ENCODE measurements around the gene MPPED2. TPM values are rescaled to one million over a fixed set of nuclear protein-coding genes. Genes with fewer than 3 reads are reported as not detected.

The MPPED2 gene
- total RNA-seq, 8 experiments from 2014 or later = 0.56 to 25.6 (median 11.8) TPM

GRCh38 chr11:30587269-30587812 is 1.2 kb upstream of the MPPED2 start:
- Histone ChIP-seq H3K4me3 (peak overlapping the region in 4 of 5 donors; percentile 57 to 78 (median 66)), H3K4me1 (replicated peaks in 1 of 2) (peaks cover 13 to 14% of the 10 kb centered on the region in 2 donors), H3K27ac (no peak overlapping the region)
- in situ Hi-C loops (cut with MboI; ENCODE audit: low pct_unique_long_range_greater_than_20kb in 2 of 9, low sequenced_read_pairs in 9 of 9, unreplicated experiment in 9 of 9) = loop anchor here in 1 of 9 experiments (25.0 kb wide), 1 partner anchor 225 kb away; no protein-coding TSS in a partner anchor
- no peak for ATAC-seq (replicated peaks in 6 of 8)
- 0 to 40% (median 7%) methylated on average over 1 of the region's 1 CpG; no CpG with 5 or more reads in 4 of the 10 experiments for WGBS, 10 experiments

- in situ Hi-C loops (cut with MboI; ENCODE audit: low pct_unique_long_range_greater_than_20kb in 2 of 9, low sequenced_read_pairs in 9 of 9, unreplicated experiment in 9 of 9) = loop anchor here in 1 of 9 experiments (25.0 kb wide), 1 partner anchor 224 kb away; no protein-coding TSS in a partner anchor
- no CpG with 5 or more reads among the region's 42 CpGs for WGBS, 10 experiments
- Histone ChIP-seq H3K4me3 (peak overlapping the region; percentile 57 to 83 (median 69)), H3K27ac (peak overlapping the region; percentile 82 to 91), H3K4me1 (replicated peaks in 1 of 2) (peaks cover 8 to 16% of the 10 kb centered on the region in 2 donors)
- peak; percentile 33 to 73 (median 70) for ATAC-seq (replicated peaks in 6 of 8)
These were observed 282 bp downstream of the MPPED2 start for GRCh38 chr11:30585892-30586250.

DNA sequence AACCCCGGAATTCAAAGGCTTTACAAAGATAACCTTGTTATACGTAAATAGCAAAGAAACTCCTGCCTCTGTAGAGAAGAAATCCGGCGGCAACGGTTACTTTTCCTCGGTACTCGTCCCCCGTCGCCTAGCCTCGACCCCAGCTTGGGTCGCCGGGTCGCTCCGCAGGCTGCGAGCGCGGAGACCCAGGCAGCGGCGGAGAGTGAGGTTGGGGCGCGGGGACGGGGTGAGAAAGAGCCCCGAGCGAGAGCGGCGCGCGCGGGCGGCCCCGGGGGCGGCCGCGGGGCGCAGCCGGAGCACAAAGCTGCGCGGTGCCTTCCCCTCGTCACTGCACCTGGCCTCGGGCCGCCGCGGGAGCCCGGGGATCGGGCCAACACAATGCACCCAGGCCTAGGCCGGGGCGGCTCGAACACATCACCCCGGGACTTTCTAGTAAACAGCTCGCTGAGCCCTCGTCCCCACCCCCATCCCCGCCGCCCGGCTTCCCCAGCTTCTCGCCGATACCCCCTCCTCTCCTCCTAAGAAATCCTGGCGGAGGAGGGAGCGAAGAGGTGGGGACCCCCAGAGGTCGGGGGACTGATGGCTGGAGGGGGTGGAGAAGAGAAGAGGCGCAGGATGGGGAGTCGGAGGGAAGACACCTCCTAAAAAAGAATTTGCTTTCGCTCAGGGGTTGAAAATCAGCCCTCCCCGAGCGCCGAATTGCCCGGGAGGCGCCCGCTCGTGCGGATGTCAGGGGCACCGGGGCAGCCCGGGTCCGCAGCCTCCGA is 845 bp downstream of the MPPED2 start:
- peak overlapping the region; percentile 82 to 91 for H3K27ac ChIP-seq
- peaks cover 9 to 16% of the 10 kb centered on the region in 2 donors for H3K4me1 ChIP-seq (replicated peaks in 1 of 2)
- H3K4me3 ChIP-seq = peak overlapping the region; percentile 57 to 83 (median 69)
- 0 to 50% (median 0%) methylated on average over 2 to 7 of the region's 74 CpGs; no CpG with 5 or more reads in 6 of the 10 experiments for WGBS, 10 experiments
- peak; percentile 17 to 63 (median 50) for ATAC-seq (replicated peaks in 6 of 8)
- in situ Hi-C loops (cut with MboI; ENCODE audit: low pct_unique_long_range_greater_than_20kb in 2 of 9, low sequenced_read_pairs in 9 of 9, unreplicated experiment in 9 of 9) = loop anchor here in 1 of 9 experiments (25.0 kb wide), 1 partner anchor 223 kb away; no protein-coding TSS in a partner anchor

GRCh38 chr11:30583476-30584280 is 2.5 kb downstream of the MPPED2 start:
- in situ Hi-C loops (cut with MboI; ENCODE audit: low pct_unique_long_range_greater_than_20kb in 2 of 9, low sequenced_read_pairs in 9 of 9, unreplicated experiment in 9 of 9) = loop anchor here in 1 of 9 experiments (25.0 kb wide), 1 partner anchor 221 kb away; no protein-coding TSS in a partner anchor
- Histone ChIP-seq H3K4me1 (replicated peaks in 1 of 2) (peaks cover 11 to 26% of the 10 kb centered on the region in 2 donors), H3K4me3 (peak overlapping the region; percentile 57 to 83 (median 69)), H3K27ac (no peak overlapping the region)
- 0 to 33% (median 5%) methylated on average over 1 to 25 of the region's 29 CpGs; no CpG with 5 or more reads in 1 of the 10 experiments for WGBS, 10 experiments
- ATAC-seq (replicated peaks in 6 of 8) = peak in 1 of 8 experiments; percentile 1

DNA sequence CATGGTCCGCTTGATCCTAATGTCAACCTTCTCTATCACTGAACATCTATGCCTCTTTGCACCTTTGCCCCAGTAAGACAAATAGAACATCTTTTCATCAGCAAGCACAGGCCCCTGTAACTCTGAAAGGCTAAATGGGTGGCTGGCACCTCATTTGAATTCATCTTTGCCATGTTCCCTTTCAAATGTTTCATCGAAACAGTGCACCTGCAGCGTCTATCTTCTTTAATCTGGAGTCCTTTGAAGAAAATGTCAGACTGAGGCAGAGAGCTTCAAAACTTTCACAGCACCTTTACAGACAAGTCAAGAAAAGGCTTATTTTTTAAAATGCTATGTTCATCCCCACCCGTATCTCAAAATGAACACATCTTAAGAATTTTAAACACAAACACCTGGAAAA is 3.4 kb downstream of the MPPED2 start:
- ATAC-seq (replicated peaks in 6 of 8) = no peak
- 36 to 80% (median 66%) methylated on average over 2 to 4 of the region's 4 CpGs for WGBS, 10 experiments
- in situ Hi-C loops (cut with MboI; ENCODE audit: low pct_unique_long_range_greater_than_20kb in 2 of 9, low sequenced_read_pairs in 9 of 9, unreplicated experiment in 9 of 9) = loop anchor here in 1 of 9 experiments (25.0 kb wide), 1 partner anchor 220 kb away; no protein-coding TSS in a partner anchor
- Histone ChIP-seq H3K27ac (no peak overlapping the region), H3K4me1 (replicated peaks in 1 of 2) (peaks cover 11 to 26% of the 10 kb centered on the region in 2 donors), H3K4me3 (peak overlapping the region in 1 of 5 donors; percentile 9)

DNA sequence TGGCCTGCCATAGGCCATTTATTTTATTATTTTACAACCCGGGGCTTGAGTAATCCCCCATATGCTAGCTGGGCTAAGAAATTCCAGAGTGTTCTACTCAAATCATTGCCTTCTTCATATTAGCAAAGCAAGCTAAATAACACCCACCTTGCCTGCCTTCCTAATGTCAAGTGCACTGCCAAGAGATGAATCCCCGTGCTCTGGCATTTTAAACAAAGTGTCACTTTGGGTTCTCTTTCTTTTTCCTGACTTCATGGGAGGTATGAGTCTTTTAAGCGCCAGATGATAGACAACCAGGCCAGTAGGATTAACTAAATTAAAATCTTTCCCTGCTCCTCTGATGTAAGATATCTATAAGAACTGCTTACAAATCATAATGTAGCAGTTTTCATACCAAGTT is 4.5 kb downstream of the MPPED2 start:
- H3K4me3 ChIP-seq = no peak overlapping the region
- in situ Hi-C loops (cut with MboI; ENCODE audit: low pct_unique_long_range_greater_than_20kb in 2 of 9, low sequenced_read_pairs in 9 of 9, unreplicated experiment in 9 of 9) = loop anchor here in 1 of 9 experiments (25.0 kb wide), 1 partner anchor 219 kb away; no protein-coding TSS in a partner anchor
- ATAC-seq (replicated peaks in 6 of 8) = no peak
- no peak overlapping the region for H3K27ac ChIP-seq
- WGBS, 10 experiments = 18 to 89% (median 57%) methylated on average over 1 to 3 of the region's 3 CpGs; no CpG with 5 or more reads in 2 of the 10 experiments
- H3K4me1 ChIP-seq (replicated peaks in 1 of 2) = peaks cover 3 to 21% of the 10 kb centered on the region in 2 donors

DNA sequence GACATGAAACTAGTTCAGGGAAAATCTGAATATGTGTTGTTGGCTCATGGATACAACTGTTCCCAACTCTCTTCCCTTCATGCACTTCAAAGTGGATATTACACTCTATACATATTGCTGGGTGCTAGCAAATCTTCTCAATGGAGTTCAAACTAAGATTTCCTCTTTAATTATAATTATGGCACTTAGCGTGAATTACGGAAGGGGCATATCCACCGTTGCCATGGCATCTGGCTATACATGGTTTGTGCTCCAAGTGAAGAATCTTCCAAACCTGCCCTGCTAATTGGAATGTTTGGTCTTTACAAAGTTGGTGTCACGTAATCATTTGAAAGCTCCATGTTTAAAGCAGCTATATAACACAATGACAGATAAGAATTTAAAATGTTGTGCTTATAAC is 5.6 kb downstream of the MPPED2 start:
- in situ Hi-C loops (cut with MboI; ENCODE audit: low pct_unique_long_range_greater_than_20kb in 2 of 9, low sequenced_read_pairs in 9 of 9, unreplicated experiment in 9 of 9) = loop anchor here in 1 of 9 experiments (25.0 kb wide), 1 partner anchor 218 kb away; no protein-coding TSS in a partner anchor
- H3K27ac ChIP-seq = no peak overlapping the region
- H3K4me3 ChIP-seq = no peak overlapping the region
- WGBS, 10 experiments = 17 to 100% (median 67%) methylated on average over 2 to 4 of the region's 4 CpGs; no CpG with 5 or more reads in 1 of the 10 experiments
- H3K4me1 ChIP-seq (replicated peaks in 1 of 2) = peaks cover 3 to 21% of the 10 kb centered on the region in 2 donors
- ATAC-seq (replicated peaks in 6 of 8) = no peak

DNA sequence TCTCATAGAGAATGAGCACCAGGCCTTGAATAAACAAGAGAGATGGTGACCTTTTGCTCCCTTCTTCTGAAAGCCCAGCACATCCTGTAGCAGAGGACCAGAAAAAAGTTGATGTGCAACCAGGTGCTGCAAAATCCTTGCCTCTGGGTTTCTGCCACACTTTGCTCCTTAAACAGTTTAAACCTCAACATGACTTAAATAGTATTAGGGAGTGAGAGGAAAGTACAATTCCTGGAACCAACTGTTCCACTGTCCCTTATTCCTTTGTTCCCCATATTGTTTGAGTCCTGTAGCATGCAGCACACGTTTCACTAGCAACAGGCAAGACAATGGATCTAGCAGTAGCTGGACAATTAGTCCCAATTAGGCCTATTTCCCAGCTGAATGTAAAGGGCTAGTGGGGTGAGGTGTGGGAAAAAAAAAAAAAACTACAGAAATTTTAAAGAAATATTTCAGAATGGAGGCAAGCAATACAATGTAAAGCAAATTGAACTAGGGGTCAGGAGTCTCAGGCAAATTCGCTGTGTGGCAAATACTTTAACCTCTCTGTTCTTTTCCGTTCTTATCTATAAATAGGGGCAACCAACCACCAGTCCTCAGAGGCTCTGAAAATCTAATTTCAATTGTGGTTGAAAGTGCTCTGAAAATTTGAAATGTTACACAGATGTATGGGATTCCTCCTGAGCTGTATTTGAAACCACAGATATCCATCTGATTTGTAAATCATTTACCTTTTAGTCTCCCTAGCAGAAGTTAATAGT is 6.6 kb downstream of the MPPED2 start:
- peaks cover 3 to 21% of the 10 kb centered on the region in 2 donors for H3K4me1 ChIP-seq (replicated peaks in 1 of 2)
- H3K27ac ChIP-seq = no peak overlapping the region
- 6 to 73% (median 55%) methylated on average over 2 to 3 of the region's 3 CpGs; no CpG with 5 or more reads in 2 of the 10 experiments for WGBS, 10 experiments
- no peak overlapping the region for H3K4me3 ChIP-seq
- ATAC-seq (replicated peaks in 6 of 8) = peak in 4 of 8 experiments; percentile 31 to 61 (median 42)
- in situ Hi-C loops (cut with MboI; ENCODE audit: low pct_unique_long_range_greater_than_20kb in 2 of 9, low sequenced_read_pairs in 9 of 9, unreplicated experiment in 9 of 9) = loop anchor here in 1 of 9 experiments (25.0 kb wide), 1 partner anchor 217 kb away; no protein-coding TSS in a partner anchor

- WGBS, 10 experiments = 17 to 100% (median 100%) methylated on average over 1 of the region's 1 CpG; no CpG with 5 or more reads in 3 of the 10 experiments
- Histone ChIP-seq H3K27ac (no peak overlapping the region), H3K4me1 (replicated peaks in 1 of 2) (peaks cover 3 to 17% of the 10 kb centered on the region in 2 donors), H3K4me3 (no peak overlapping the region)
- in situ Hi-C loops (cut with MboI; ENCODE audit: low pct_unique_long_range_greater_than_20kb in 2 of 9, low sequenced_read_pairs in 9 of 9, unreplicated experiment in 9 of 9) = loop anchor here in 1 of 9 experiments (25.0 kb wide), 1 partner anchor 216 kb away; no protein-coding TSS in a partner anchor
- ATAC-seq (replicated peaks in 6 of 8) = no peak
These were observed 7.7 kb downstream of the MPPED2 start for GRCh38 chr11:30578406-30578805.

- in situ Hi-C loops (cut with MboI; ENCODE audit: low pct_unique_long_range_greater_than_20kb in 2 of 9, low sequenced_read_pairs in 9 of 9, unreplicated experiment in 9 of 9) = no loop called here
- no peak for ATAC-seq (replicated peaks in 6 of 8)
- 76 to 100% (median 92%) methylated on average over 1 to 2 of the region's 2 CpGs for WGBS, 10 experiments
- Histone ChIP-seq H3K4me3 (no peak overlapping the region), H3K4me1 (replicated peaks in 1 of 2) (peaks cover 0 to under 1% of the 10 kb centered on the region in 2 donors), H3K27ac (no peak overlapping the region)
These were observed 12.2 kb downstream of the MPPED2 start for GRCh38 chr11:30573951-30574350.

DNA sequence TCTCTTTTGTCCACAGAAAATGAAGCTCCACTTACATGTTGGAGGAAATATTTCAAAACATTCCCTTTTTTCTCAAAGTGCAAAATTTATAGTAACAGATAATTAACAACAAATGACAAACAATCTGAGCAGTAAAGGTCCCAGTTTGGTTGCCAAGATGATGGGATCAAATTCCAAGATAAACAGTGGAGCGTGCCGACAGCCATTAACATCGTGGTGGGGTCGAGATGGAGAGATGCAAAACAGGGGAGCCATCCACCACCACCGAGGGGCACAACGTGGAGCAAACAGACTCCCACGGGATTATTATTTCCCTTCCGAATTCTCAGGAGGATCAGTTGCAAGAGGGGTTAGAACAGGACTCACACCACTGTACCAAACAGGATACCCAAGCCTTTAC is 17.2 kb downstream of the MPPED2 start:
- WGBS, 10 experiments = 0 to 82% (median 40%) methylated on average over 1 to 8 of the region's 8 CpGs; no CpG with 5 or more reads in 3 of the 10 experiments
- H3K27ac ChIP-seq = no peak overlapping the region
- no peak for ATAC-seq (replicated peaks in 6 of 8)
- peaks cover 6 to 10% of the 10 kb centered on the region in 2 donors for H3K4me1 ChIP-seq (replicated peaks in 1 of 2)
- no peak overlapping the region for H3K4me3 ChIP-seq
- in situ Hi-C loops (cut with MboI; ENCODE audit: low pct_unique_long_range_greater_than_20kb in 2 of 9, low sequenced_read_pairs in 9 of 9, unreplicated experiment in 9 of 9) = no loop called here

Data from motor neuron (in vitro differentiated cells).